Ovary (tissue), 9 donors: ENCODE results near the gene ZBTB24. TPM values are rescaled to one million over a fixed set of nuclear protein-coding genes. Genes with fewer than 3 reads are reported as not detected.

ENCODE experiments used
- DNase-seq, 5 donors: peaks; one replicate each; pipeline ENCODE4 v3.0.0-alpha.2; 2019 to 2020
- H3K27ac ChIP-seq, 2 donors: fragments of 200-600 bp; one replicate each; pipeline versions ENCODE4 v1.5.1 to v1.8.0; 2019 to 2022
- H3K27me3 ChIP-seq: fragments of 200-600 bp; one replicate; pipeline ENCODE4 v1.8.0; 2022
- H3K36me3 ChIP-seq: fragments of 200-600 bp; sonication (generic); one replicate; pipeline ENCODE4 v1.5.1; 2019
- H3K4me1 ChIP-seq: one replicate; pipeline ENCODE4 v1.8.1; 2013; ENCODE audit warnings: mild to moderate bottlenecking, moderate library complexity; ENCODE audit not compliant: insufficient read depth
- H3K4me3 ChIP-seq: fragments of 200-600 bp; sonication (generic); one replicate; pipeline ENCODE4 v1.5.1; 2017
- H3K9me3 ChIP-seq, 2 donors: fragments of 200-600 bp in 1 of 2; sonication (generic) in 1 of 2; one replicate each; pipeline versions ENCODE4 v1.5.1 to v1.8.1; 2013 to 2019; ENCODE audit warnings: mild to moderate bottlenecking in 1 of 2, moderate library complexity in 1 of 2
- CTCF ChIP-seq, 3 donors: fragments of 450-650 bp in 2 of 3; fragments of 200-600 bp in 1 of 3; IDR thresholded peaks; one replicate each; pipeline versions ENCODE4 v1.5.1 to v1.8.0; 2016 to 2022; ENCODE audit warnings: antibody characterized with exemption in 3 of 3, mild to moderate bottlenecking in 1 of 3
- EP300 ChIP-seq: sonication (generic); formaldehyde crosslinking; IDR thresholded peaks from one replicate; pipeline ENCODE4 v1.6.1; 2017; ENCODE audit warnings: antibody characterized with exemption
- POLR2A ChIP-seq: fragments of 450-650 bp; IDR thresholded peaks from one replicate; pipeline ENCODE4 v1.6.1; 2017; ENCODE audit warnings: antibody characterized with exemption, mild to moderate bottlenecking, moderate library complexity
- WGBS, 3 donors: extraction: QIAGEN DNeasy Blood & Tissue Kit in 1 of 3; methylation state at CpG; one replicate each; pipeline versions ENCODE4 v1.1.5 to v1.1.7; 2013 to 2017; 5-methylcytosine and 5-hydroxymethylcytosine counted together
- intact Hi-C, 4 donors: fragments of 100-400 bp; cut with DNase I; formaldehyde crosslinking; loops; one replicate each; pipeline versions ENCODE4 v1.11.0 to v1.15.1; 2022 to 2023
- polyA plus RNA-seq, 2 donors: library from polyadenylated mRNA; stranded (reverse); fragments of 200-250 nt in 1 of 2; fragments of 350-450 nt in 1 of 2; fragmentation: Illumina TruSeq in 1 of 2; extraction: RNeasy Lipid Tissue Mini Kit (QIAGEN cat#74804) in 1 of 2; gene quantifications; one replicate each; pipeline ENCODE4 v1.2.3, GENCODE V29; 2013 to 2014
- total RNA-seq, 7 donors: library from RNA; depleted of rRNA in 2 of 7; stranded (reverse); fragments of >200 nt in 2 of 7; fragmentation: NEBNext Ultra II Directional in 3 of 7; extraction: Animal tissue kit (Norgen Biotek cat#: 25700) in 3 of 7; gene quantifications; one replicate each; pipeline versions ENCODE4 v1.1.0 to v1.2.4, GENCODE V29; 2016 to 2023
- donor health status: DM: no; HTN: no; CAD: no; lungs with moderate emphysema.
- donor health status: DM: no; HTN: no; CAD: no.
- donor health status: Bipolar disorder and iron deficiency.
- donor health status: DM: yes; HTN: yes; CAD: no.
- donor health status: DM: no; HTN: no; CAD: no.
- donor health status: DM: yes; HTN: yes; CAD: no.

The ZBTB24 gene
- total and polyA plus RNA-seq, 9 donors = 3.5 to 10.2 (median 6.2) TPM

- H3K27me3 ChIP-seq = no peaks in the 10 kb centered on the region
- H3K4me1 ChIP-seq = peaks cover 3% of the 10 kb centered on the region
- H3K36me3 ChIP-seq = no peaks in the 10 kb centered on the region
- H3K4me3 ChIP-seq = peak overlapping the region; percentile 81
- TF ChIP-seq POLR2A (no peak), CTCF (IDR thresholded peaks at IDR 0.05) (no peak), EP300 (no peak)
- peak overlapping the region in 1 of 2 donors; percentile 42 for H3K27ac ChIP-seq
- 11 to 14% (median 13%) methylated on average over 29 to 48 of the region's 48 CpGs for WGBS, 3 donors
- intact Hi-C loops = no loop called here
- DNase-seq = peak in 2 of 5 donors; percentile 39 to 44
- H3K9me3 ChIP-seq = no peaks in the 10 kb centered on the region
Observed at GRCh38 chr6:109454496-109455436, 28.3 kb downstream of the ZBTB24 start.

DNA sequence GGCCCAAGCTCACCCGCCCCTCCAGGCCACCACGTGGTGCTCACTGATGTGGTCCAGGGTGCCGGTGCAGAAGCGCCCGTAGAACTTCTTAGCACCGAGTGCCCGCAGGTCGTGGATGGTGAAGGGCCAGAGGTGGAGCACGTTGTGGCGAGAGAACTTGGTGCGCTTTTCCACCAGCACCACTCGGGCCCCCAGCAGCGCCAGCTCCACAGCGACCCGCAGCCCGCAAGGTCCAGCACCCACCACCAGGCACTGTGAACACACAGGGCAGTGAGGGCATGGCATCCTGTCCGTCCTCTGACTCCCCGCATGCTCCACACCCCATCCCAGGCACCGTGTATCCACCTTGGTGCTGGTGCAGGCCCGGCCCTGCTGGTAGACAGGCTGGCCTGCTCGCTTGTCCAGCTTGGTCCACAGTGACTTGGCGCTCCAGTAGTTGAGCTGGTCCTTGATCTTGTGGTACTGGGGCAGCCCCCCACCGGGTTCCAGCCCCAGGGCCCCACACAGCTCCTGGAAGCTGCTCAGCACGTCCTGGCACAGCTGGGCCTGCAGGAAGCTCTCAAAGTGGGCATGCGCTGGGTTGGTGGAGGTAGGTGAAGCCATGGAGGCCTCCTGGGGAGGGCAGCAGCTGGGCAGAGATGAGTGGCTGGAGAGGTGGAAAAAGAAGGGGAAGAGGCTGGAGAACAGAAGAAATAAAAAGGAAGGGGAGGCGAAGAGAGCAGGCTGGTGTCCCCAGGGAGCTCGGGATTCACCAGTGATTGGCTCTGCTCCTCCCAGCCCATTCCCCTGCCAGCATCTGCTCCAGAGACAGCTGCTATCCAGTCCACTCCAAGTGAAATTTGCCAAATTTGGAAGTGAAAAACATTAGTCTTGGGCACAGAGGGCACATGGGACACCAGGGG, 29.2 kb downstream of the ZBTB24 start:
- intact Hi-C loops = no loop called here
- WGBS, 3 donors = 87 to 92% (median 87%) methylated on average over 27 of the region's 27 CpGs

DNA sequence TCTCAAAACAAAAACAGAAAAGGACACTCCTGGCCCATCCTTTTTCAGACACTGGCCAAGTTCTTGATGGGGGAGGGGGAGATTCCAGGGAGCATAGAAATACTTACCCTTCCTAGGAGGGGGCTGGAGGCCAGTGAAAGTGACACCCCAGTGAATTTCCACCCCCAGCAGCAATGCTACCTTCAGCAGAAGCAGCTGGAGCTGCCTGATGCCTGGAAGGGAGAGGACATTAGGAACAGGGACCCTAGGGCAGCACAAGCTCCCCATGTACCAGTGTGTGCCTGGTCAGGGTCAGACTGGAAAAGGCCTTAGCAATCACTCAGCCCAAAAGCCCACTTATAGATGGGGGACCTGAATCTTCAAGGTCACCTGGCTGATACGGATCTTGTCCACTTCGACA, 29.9 kb downstream of the ZBTB24 start:
- Histone ChIP-seq H3K4me3 (no peak overlapping the region), H3K27me3 (no peaks in the 10 kb centered on the region), H3K4me1 (peaks cover 3% of the 10 kb centered on the region), H3K36me3 (no peaks in the 10 kb centered on the region), H3K9me3 (no peaks in the 10 kb centered on the region), H3K27ac (no peak overlapping the region)
- TF ChIP-seq CTCF (IDR thresholded peaks at IDR 0.05) (no peak), EP300 (no peak), POLR2A (no peak)
- intact Hi-C loops = no loop called here
- WGBS, 3 donors = 77 to 82% (median 80%) methylated on average over 2 of the region's 2 CpGs
- DNase-seq = no peak

More for the DNA sequence above, 29.2 kb downstream of the ZBTB24 start:
- DNase-seq = peak in 2 of 5 donors; percentile 51 to 67
- H3K36me3 ChIP-seq = no peaks in the 10 kb centered on the region
- no peaks in the 10 kb centered on the region for H3K9me3 ChIP-seq
- peaks cover 3% of the 10 kb centered on the region for H3K4me1 ChIP-seq
- no peak overlapping the region for H3K4me3 ChIP-seq
- H3K27ac ChIP-seq = no peak overlapping the region
- H3K27me3 ChIP-seq = no peaks in the 10 kb centered on the region
- no peak for TF ChIP-seq POLR2A
- no peak for TF ChIP-seq CTCF (IDR thresholded peaks at IDR 0.05)
- TF ChIP-seq EP300 = no peak

DNA sequence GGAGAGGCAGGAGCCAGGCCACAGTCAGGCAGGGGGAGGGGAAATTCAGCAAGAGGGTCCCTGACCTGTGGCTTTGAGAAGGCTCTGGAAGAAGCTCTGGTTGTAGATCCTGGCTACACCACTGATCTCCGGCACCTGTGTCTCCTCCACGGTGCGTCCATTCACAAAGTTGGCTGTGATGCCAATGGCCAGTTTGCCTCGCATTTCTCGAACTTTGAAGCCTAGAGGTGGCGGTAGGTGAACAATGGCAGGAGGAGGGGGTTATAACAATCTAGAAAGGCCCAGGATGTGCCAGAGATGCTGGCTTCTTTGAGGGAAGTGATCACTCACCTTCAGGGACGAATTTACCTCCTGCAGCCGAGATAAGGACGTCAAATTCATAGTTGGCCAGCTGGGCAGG, 30.8 kb downstream of the ZBTB24 start:
- TF ChIP-seq EP300 (no peak), CTCF (IDR thresholded peaks at IDR 0.05) (no peak), POLR2A (no peak)
- no peak for DNase-seq
- intact Hi-C loops = no loop called here

More for the DNA sequence above, 30.8 kb downstream of the ZBTB24 start:
- 89 to 91% (median 89%) methylated on average over 9 of the region's 9 CpGs for WGBS, 3 donors
- Histone ChIP-seq H3K9me3 (no peaks in the 10 kb centered on the region), H3K27ac (no peak overlapping the region), H3K4me3 (no peak overlapping the region), H3K4me1 (peaks cover 3% of the 10 kb centered on the region), H3K27me3 (no peaks in the 10 kb centered on the region), H3K36me3 (no peaks in the 10 kb centered on the region)
